ENCODE measurements around the gene HELQ. TPM values are rescaled to one million over a fixed set of nuclear protein-coding genes. Genes with fewer than 3 reads are reported as not detected.

The HELQ gene
- total and polyA plus RNA-seq, 9 of the 15 experiments (the other 6 are each of a cell fraction or from before 2014, with no cell fraction given): 3.5 to 15.2 (median 11.9) TPM

GRCh38 chr4:83364312-83364711 is 91.3 kb downstream of the HELQ start (continued):
- TF ChIP-seq NFRKB (IDR thresholded peaks at IDR 0.05; ENCODE audit: low read depth) (no peak), FOXJ2 (tag; IDR thresholded peaks at IDR 0.05) (peak; percentile 81), ZNF785 (CRISPR knock-in tag; IDR thresholded peaks at IDR 0.05) (no peak), FOS (IDR thresholded peaks at IDR 0.05; ENCODE audit: extremely low read depth, insufficient read length) (no peak), ZBTB34 (CRISPR knock-in tag; IDR thresholded peaks at IDR 0.05) (no peak), ZMIZ1 (IDR thresholded peaks at IDR 0.05; ENCODE audit: low read depth in 2 of 2, low read length in 2 of 2) (peak in 1 of 2 experiments; percentile 65; a peak in 1 of 4 replicates), ZNF274 (IDR thresholded peaks at IDR 0.05; ENCODE audit: borderline replicate concordance, low read depth, low read length) (no peak), MYC (IDR thresholded peaks at IDR 0.05; ENCODE audit: low read depth, low read length) (no peak), MYC (CRISPR knock-in tag; IDR thresholded peaks at IDR 0.05; ENCODE audit: borderline replicate concordance, low read depth) (no peak), HMGN3 (IDR thresholded peaks at IDR 0.05; ENCODE audit: borderline replicate concordance, extremely low read depth, insufficient read length, low read depth, low read length) (peak; percentile 58), POLR3G (IDR thresholded peaks at IDR 0.05; ENCODE audit: extremely low read depth, insufficient read length, insufficient replicate concordance) (no peak), FOXO4 (CRISPR knock-in tag; IDR thresholded peaks at IDR 0.05) (no peak), HNRNPL (IDR thresholded peaks at IDR 0.05; ENCODE audit: low read depth, low read length) (no peak), ZNF644 (tag; IDR thresholded peaks at IDR 0.05; ENCODE audit: low read depth) (no peak), ZNF740 (CRISPR knock-in tag; IDR thresholded peaks at IDR 0.05) (no peak), ZNF740 (tag; IDR thresholded peaks at IDR 0.05) (no peak), TBP (optimal IDR thresholded peaks at IDR 0.05; ENCODE audit: low read depth, low read length) (no peak), TEAD4 (IDR thresholded peaks at IDR 0.05; ENCODE audit: low read length) (peak; percentile 96), TEAD4 (CRISPR knock-in tag; IDR thresholded peaks at IDR 0.05; ENCODE audit: borderline replicate concordance) (no peak), CREBBP (IDR thresholded peaks at IDR 0.05; ENCODE audit: low read depth, low read length) (no peak), HDAC3 (IDR thresholded peaks at IDR 0.05; ENCODE audit: borderline replicate concordance, partially characterized antibody) (no peak), GABPB2 (CRISPR knock-in tag; conservative IDR thresholded peaks at IDR 0.05) (no peak), TFAM (CRISPR knock-in tag; conservative IDR thresholded peaks at IDR 0.05) (no peak)

Data from K562 (cell line).